Activated CD4-positive, alpha-beta T cell treated with anti-CD3 and anti-CD28 coated beads, Interleukin-2, amount 50 U/mL, for 4 hours (primary cell): ENCODE results near the gene ELMOD3.
"Not testable (repeated sequence)": the region's sequence is repeated elsewhere in the genome, so short reads cannot be mapped to it uniquely, and the experiment has no call there.

Source experiments
- DNase-seq, 2 experiments: peaks; one replicate each; pipeline ENCODE4 v3.0.0-alpha.2; 2020

Gene ELMOD3

DNA sequence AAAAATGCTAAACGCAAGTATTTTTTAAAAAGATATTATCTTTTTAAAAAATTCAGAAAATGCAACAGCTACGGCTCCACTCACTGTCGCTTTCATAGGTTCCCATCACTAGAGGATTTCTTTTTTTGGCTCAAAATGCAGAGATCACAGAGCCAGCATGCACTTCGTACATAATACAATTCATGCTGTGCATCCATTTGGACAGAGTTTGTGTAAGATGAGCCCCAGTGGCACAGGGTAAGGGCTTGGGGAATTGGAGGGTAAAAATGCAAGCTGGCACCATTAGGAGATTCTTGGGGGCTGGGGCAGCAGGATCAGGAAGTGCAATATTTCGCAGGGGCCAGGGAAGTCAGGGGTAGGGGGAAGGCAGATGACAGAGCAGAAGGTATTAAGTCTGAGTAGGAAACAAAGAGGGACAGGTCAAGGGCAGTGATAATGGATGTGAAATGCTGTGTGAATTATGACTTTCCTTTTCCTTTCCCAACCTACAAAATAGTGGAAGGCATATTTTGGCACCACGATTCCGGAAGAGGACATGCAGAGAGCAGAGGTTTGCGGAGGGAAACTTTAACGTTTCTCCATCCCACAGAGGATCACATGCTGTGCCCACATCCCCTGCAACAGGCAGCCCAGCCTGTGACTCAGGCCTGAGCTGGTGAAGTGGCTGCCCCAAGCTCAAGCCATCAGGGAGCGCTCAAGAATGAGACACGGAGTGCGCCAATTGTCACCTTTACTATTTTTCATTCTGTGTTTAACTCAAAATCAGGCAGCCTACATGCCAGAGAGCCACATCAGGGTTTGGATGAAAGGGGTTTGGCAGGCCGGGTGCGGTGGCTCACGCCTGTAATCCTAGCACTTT, 50.9 kb downstream of the ELMOD3 start:
- peak; percentile 59 to 69 for DNase-seq

DNA sequence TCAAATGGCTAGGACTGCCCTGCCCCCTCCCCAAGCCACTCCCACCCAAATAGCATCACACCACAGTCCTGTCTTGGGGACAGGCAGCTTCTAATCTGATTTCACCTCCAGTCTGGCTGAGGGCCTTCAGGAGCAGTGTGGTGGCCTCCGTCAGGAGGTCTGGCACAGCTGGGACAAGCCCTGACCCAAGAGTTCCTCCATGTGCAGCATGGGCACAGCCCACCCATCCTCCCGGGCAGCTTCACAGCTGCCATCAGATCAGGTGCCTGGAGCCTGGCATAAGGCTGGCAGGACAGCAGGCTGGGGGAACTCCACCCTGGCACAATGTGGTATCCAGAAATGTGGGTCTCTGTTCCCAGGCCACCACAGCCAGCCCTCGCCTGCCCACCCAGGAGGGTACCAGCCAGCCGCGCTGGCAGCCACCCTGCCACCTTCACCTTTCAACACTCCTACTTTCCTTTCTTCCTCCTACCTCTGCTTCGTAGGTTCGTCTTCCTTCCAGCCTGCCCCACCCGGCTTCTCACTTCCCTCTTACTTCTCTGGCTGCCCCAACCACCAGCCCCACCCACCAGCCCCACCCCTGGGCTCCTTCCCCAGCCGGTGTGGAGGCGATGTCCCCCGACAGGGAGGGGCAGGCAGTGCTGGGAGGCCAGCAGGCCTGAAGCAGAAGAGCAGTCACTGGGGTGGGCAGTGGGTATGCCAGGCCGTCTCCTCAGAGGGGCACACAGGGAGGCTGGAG, 55.4 kb downstream of the ELMOD3 start, which contains the start of gene CAPG:
Gene CAPG, minus strand, starts transcription at position 522 of the 739 bp plus-strand sequence. CDS start 8,221 bp downstream, outside the sequence.
- peak in 1 of 2 experiments; percentile 31 for DNase-seq

DNA sequence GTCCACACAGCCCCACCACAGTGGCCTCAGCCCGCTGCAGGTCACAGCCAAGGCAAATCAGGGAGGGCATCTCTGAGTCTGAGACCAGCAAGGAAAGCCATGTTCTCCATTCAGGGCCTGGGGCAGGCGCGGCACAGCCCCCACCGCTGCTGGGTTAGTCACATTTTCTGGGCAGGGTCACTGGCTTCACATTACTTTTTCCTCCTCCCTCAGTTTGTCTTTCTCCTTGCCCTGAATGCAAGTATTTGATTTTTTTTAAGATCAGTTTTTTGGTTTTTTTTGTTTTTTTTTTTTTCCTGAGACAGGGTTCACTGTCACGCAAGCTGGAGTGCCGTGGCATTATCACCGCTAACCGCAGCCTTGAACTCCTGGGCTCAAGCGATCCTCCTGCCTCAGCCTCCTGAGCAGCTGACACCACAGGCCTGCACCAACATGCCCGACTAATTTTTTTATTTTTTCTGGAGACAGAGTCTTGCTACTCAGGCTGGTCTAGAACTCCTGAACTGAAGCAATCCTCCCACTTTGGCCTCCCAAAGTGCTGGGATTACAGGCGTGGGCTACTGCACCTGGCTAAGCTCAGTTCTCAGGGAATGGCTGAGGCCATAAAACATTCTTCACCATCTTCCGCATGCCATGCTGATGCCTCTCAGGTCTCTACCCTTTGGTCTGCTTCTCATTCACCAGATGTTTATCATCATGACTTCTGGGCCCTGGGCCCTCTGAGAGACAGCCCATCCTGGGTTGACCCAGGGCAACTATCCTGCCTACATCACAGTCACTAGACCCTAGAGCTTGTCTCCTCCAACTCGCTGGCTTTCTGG, 56.2 kb downstream of the ELMOD3 start:
- no peak for DNase-seq

DNA sequence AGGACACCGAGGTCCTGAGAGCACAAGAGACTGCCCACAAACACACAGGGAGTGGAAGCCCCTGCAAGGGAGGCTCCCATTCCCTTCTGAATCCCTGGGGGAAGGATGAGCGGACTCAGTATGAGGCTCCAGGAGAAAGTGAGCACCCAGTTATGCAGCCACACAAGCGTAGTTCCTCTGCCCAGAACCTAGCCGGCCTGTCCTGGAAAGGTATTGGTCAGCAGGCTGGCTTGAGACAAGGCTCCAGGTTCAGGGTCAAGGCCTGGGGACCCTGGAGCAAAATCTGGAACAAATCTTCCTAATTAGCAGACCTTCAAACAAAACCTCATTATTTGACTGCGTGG, 56.8 kb downstream of the ELMOD3 start:
- DNase-seq, result no peak

DNA sequence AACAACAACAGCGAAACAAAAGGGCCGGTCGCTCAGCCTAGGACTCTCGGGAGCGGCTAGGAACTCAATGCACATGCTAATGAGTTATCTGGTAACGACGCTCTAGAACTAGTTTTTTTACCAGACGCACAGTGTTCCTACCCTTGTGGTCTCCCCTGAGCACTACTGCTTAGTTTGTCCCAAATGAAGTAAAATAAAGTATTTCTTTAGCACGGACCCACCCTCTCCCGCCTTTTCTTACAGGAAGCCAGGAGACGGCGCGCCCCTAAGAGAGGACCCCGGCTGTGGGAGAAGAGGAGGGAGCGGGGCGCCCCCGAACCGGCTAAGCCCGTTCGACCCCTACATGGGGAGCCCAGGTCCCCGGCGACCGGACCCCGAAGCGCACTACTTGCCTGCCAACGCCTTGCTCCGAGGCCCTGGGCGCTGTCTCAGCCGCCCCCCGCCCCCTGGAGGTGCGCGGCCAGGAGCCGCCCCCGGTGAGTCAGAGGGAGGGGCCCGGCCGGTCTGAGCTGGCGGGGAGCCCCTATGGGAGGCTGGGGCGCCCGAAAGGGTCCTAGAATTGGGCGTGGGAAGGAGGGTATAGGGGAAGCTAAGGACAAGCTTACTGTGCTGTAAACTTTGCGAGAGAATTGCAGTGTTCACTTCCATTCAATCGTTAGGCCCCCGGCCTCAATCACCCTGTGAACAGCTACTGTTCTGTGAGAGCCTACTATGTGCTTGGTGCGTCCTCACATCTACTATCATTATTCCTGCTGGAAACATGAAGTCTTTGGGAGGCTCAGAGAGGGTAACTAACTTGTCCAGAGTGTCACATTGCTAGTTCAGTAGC, 59.2 kb downstream of the ELMOD3 start:
- DNase-seq, result peak in 1 of 2 experiments; percentile 15

DNA sequence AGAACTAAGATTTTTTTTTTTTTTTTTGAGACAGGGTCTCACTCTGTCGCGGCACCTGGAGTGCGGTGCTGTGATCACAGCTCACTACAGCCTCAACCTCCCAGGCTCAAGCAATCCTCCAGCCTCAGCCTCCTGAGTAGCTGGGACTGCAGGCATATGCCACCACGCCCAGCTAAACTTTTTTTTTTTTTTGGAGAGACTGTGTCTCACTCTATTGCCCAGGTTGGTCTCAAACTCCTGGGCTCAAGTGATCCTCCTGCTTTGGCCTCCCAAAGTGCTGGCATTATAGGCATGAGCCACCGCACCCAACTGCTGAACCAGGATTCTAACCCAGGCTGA, 59.8 kb downstream of the ELMOD3 start:
- not testable (repeated sequence) for DNase-seq

DNA sequence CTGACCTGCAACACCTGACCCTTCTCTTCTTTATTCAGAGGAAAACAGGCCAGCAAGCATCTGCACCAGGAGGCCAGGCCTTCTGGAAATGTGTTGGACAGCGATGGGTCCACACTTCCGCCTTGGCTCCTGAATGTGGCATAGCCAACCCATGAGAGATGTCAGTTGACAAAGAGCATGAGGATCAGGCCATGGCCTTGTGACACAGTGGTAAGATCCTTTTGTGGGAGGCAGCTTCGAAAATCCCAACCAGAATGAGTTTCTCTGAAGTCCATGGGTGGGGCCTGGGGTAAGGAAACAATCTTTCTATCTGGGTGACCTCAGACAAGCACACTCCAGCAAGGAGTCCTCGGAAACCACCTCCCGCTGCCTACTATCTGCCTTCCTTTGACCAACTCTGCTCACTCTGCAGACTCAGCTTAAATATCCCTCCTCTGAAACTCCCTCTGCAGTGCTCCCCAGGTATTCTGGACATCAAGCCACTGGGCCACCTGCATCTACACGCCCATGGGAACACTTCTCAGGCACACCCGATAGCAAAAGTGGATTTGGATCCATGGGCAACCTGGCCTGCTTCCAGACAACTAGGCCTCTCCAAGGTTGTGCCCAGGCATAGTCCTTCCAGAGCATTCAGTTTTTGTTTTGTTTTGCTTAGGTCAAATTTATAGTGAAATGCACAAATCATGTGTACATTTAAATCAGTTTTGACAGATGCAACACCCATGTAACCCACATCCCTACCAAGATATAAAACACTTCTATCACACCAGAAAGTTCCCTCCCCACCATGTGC, 60.4 kb downstream of the ELMOD3 start:
- no peak for DNase-seq

DNA sequence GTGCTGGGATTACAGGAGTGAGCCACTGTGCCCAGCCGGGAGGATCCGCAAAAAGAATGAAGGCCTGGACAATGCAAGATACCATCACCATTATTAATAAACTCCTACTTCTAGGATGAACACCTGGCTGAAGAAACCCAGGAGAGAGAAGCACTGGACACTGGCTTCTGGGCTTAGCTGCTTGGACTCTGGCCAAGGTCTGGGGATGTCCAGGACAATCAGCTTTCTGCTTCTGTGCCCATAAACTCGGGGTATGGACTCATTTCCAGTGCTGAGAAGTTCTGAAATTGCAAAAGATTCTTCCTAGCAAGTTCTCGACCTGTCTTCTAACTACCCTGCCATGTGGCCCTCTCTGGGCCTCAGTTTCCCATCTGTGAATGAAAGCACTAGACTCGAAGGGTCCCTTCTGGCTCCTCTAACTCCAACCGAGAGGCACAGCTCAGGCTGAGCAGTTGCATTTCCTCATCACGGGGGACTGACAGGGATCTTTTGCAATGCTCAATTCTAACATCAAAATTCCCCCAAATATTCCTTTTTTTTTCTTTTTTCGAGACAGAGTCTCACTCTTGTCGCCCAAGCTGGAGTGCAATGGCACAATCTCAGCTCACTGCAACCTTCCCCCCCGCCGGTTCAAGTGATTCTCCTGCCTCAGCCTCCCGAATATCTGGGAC, 61.5 kb downstream of the ELMOD3 start:
- DNase-seq, result no peak

DNA sequence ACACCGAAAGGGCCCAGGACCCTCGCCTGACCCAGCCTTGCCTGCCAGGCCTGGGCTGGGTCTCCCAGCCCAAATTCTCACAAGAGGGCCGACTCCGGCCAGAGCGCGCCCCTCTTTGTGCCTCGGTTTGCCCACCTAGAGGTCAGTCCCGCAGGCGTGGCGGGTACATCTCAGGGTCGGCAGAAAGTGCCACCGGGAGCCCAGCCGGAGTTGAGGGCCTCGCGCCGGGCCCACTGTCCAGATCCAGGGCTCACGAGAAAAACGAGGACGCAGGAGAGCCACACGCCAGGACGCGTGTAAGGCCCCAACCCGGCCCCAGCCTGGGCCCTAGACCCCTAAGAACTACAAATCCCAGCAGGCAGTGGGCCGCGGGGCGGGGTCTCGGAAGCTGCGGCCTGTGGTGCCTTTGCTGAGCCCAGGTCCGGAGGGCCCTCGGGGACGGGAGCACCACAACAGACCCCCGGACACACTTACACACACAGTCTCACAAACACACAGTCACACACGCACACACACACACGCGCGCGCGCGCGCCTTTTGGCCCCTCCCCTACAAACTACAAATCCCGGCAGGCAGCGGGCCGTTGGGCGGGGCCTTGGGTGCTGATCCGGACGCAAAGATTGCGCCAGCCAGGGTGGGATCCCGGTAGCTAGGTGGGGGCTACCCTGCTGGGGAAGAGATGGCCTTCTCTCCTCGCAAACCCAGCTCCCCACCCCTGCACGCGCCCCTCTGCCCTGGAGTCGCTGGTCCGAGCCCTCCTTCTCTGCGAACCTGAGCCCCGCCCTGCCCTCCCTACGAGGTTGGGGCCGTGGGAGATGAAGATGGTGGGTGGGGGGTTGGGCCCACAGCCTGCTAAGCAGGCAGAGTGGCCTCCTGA, 63.8 kb downstream of the ELMOD3 start, which contains the start of gene SH2D6:
Gene SH2D6, plus strand, starts transcription at position 583 of the 877 bp plus-strand sequence. CDS start 10,752 bp downstream, outside the sequence.
- peak; percentile 80 to 82 for DNase-seq

DNA sequence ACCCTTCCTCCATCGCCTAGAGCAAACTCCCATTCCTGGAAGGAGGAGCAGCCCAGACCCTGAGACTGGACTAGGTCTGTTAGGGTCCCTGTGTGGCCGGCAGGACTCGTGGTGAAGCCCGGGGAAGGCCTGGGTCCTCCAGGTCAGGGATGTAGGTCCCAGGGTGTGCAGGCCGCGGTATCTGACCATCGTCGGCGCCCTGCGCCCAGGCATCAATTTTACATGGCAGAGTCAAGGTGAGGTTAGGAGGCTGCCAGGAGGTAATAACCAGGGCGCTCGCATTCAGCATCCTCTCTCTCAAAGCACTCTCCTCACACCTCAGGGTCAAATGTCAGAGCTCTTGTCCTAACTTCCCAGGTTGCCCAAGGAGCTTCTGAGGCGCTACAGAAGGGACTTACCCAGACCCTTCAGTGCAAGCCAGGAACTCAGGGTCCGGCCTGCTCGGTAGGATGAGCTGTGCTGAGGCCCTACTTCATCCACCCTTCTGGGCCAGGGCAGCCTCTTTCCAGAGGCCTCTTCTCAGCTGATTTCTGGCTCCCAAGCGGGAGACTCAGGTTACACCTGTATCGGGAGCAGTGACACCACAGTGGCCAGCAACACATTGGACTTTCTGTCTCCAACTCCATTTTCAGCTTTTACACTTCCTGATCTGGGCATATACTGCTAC, 64.6 kb downstream of the ELMOD3 start:
- DNase-seq, result no peak

DNA sequence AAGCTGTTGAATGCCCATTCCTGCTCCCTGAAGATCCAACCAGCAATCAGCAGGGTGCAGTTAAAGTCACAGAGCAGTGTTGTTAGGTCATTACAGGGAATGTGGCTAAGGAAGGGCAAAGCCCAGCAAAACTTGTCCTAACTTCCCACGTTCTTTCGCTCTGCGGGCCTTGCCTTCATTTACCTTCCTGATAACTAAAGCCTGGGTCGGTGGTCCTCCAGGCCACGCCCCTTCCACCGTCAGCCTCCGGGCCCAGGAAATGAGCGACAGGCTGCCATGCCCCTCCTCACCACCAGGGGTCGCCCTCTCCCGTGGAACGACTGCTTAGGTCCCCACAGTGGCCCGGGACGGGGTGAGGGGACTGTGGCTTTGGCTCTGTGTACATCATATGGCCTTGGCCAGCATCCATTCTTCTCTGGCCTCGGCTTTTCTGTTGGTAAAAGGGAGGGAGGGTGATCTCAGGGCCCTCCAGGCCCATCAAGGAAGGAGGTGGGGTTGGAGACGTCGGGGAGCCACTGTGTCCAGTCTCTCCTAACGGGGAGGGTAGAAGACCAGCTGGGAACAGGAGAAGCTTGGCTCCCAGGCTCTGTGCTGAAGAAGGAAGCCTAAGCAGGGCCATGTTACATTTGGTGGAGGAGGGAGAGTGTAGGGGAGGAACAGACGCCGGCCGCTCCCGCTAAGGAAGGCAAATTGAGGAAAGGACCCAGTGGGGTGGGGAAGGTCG, 66.1 kb downstream of the ELMOD3 start:
- DNase-seq, result peak; percentile 87 to 91

DNA sequence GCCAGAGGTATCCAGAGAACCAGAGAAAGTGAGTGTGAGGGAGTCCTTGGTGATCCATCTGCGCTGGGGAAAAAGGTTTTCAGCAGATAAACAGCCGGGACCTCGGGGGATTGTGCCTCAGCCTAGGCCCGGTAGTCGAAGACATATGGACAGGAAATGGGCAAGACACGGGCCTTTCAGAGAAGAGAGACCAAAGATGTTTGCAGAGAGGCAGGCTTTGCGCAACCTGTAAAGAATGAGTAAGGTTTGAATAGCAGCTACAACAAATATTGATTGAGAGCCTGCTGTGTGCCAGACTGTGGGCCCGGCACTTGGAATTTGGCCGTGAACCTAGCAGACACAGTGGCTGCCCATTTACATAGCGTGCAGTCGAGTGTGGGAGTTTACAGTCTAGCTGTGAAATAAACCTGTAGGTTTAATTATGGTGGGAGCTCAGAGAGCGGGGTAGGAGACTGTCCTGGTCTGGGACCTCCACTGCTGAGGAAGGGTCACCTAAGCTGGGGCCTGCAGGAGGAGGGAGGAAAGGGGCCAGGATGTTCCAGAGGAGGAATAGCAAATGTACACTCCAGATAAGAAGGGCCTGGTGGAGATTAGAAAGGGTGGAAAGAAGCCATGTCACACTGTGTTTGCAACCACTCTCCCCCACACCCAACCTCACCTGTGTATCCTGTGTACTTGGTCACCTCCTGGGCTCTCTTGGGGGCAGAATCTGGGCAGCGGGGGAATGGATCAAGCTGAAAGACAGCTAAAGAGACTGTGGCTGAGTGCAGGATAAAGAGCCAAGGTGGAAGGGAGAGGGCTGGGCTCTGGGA, 66.9 kb downstream of the ELMOD3 start:
- DNase-seq, result no peak

DNA sequence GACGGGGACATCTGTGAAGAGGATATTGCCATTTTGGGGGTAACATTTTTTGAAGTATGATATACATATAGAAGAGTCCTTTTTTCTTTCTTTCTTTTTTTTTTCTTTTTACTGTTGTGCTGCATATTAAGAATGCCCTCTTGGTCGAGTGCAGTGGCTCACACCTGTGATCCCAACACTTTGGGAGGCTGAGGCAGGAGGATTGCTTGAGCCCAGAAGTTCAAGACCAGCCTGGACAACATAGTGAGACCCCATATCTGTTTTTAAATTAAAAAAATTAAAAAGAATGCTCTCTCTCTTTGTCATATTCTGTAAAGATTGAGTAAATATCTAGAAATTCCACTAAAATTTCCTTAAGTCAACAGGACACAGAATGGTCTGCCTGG, 67.5 kb downstream of the ELMOD3 start:
- DNase-seq, result no peak

DNA sequence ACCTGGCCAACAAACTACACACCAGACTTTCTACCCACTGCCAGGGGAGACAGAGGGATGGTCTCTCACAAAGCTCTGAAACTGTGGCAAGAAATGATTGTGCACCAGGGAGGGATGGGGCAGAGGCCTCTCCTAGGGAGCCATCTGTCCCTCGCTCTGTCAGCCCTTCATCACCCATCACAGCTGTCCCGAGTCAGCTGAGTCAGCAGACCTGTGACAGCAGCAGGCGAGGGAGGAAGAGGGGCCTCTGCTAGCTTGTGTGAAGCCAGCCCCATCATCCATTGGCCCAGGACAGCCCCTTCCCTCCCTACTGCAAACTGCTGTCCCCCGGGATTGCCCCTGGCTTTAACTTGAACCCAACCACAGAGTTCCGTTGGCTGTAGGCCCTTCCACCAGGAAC, 69.0 kb downstream of the ELMOD3 start:
- no peak for DNase-seq

DNA sequence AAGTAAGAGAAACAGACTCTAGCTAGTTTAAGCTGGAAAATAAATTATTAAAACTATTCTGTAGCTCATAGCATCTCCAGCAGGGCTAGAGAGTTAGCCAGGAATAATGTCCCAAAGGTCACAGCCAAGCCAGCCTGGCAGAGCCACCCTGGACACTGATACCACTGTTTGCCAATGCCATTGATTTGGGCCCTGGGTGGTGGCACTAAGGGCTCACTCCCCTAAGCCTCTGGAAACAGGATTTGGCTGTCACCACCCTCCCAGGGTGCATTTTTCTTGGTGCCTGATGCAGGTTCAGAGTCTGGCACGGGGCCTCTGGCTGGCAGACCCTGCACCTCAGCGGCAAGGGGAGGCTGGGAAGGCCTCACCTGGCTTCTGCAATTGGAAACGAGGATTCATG, 71.0 kb downstream of the ELMOD3 start:
- DNase-seq, result no peak

DNA sequence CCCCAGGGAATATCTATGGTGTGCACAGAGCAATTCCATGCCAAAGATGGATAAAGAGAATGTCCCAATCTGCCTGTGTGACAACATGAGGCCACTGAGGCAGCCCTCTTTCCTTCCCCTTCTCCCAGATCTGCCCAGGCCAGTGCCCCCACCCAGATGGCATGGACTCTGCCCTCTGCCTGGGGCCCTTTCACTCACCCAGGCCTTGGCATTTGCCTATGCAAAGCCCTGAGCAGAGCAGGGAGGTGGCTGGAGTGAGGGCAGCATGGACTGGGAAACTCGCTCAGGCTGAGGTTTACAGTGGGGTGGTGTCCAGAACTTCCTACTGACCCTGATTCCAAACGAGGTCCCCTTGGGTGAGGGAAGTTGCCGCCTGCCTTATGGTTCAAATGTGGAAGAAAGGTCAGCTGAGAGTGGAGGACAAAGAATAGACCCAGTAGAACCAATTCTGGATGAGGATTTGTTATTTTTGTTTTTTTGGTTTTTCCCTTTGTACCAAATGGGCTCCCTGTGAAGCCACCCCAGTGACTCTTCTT, 72.8 kb downstream of the ELMOD3 start:
- no peak for DNase-seq

DNA sequence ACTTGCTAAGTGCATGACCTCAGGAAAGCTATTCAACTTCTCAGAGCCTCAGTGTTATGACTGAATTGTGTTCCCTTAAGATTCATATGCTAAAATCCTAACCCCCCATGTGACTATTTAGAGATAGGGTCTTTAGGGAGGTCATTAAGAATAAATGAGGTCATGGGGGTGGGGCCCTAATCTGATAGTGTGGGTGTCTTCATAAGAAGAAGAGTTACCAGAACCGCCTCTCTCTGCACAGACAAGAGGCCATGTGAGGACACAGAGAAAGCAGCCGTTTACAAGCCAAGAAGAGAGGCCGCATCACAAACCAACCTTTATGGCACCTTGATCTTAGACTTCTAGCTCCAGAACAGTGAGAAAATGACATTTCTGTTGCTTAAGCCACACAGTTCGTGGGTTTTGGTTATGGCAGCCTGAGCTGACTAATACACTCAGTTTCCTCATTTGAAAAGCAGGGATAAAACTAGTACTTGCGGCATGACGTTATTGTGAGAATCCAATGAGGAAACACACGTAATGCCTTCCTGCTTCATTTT, 73.8 kb downstream of the ELMOD3 start:
- DNase-seq, result no peak
